A673 (cell line): ENCODE measurements around the gene ALOX12B. TPM values are rescaled to one million over a fixed set of nuclear protein-coding genes. Genes with fewer than 3 reads are reported as not detected.
A peak's percentile ranks its signal among the peaks of the same experiment; 100 is the strongest.

ENCODE experiments used
- BruUV-seq: library from RNA; stranded (reverse); fragments of 400-500 nt; replicated peaks from 2 replicates; lab custom pipeline; 2021; lab: Mats Ljungman, UMichigan
- CTCF ChIA-PET: fragments of 300-600 bp; sonication (Branson Sonifier 250); formaldehyde crosslinking; loops from one replicate; lab custom pipeline; 2022; ENCODE audit warnings: antibody characterized with exemption; lab: Charles Lee
- POLR2A ChIA-PET: fragments of 300-600 bp; sonication (Branson Sonifier 250); formaldehyde crosslinking; loops from one replicate; lab custom pipeline; 2022; ENCODE audit warnings: antibody characterized with exemption; ENCODE audit not compliant: low non-redundant PET; lab: Charles Lee
- DNase-seq: peaks from one replicate; pipeline ENCODE4 v3.0.0-alpha.2; 2015; ENCODE audit warnings: low spot score
- H3K27ac ChIP-seq: fragments of 200-600 bp; sonication (generic); 2 replicates; pipeline ENCODE4 v1.5.1; 2016; ENCODE audit warnings: mixed run types, low read depth, mild to moderate bottlenecking, mixed read lengths, antibody characterized with exemption, low read length; ENCODE audit not compliant: poor library complexity, severe bottlenecking
- H3K27me3 ChIP-seq: fragments of 200-600 bp; sonication (generic); replicated peaks from 2 replicates; pipeline ENCODE4 v1.6.1; 2017; ENCODE audit warnings: mixed run types, low read depth, mild to moderate bottlenecking, mixed read lengths, antibody characterized with exemption, low read length; ENCODE audit not compliant: insufficient read depth, poor library complexity
- H3K36me3 ChIP-seq: fragments of 200-600 bp; sonication (generic); 2 replicates; pipeline ENCODE4 v1.6.1; 2016; ENCODE audit warnings: mixed run types, mild to moderate bottlenecking, mixed read lengths, antibody characterized with exemption, low read length; ENCODE audit not compliant: insufficient read depth, poor library complexity, severe bottlenecking
- H3K4me1 ChIP-seq: fragments of 200-600 bp; sonication (generic); 2 replicates; pipeline ENCODE4 v1.6.1; 2017; ENCODE audit warnings: mixed run types, mild to moderate bottlenecking, mixed read lengths, antibody characterized with exemption, low read length; ENCODE audit not compliant: insufficient read depth, poor library complexity, severe bottlenecking
- H3K4me3 ChIP-seq: fragments of 200-600 bp; sonication (generic); 2 replicates; pipeline ENCODE4 v1.5.1; 2016; ENCODE audit warnings: low read depth, mixed run types, mild to moderate bottlenecking, mixed read lengths, low read length; ENCODE audit not compliant: poor library complexity, severe bottlenecking
- H3K9me3 ChIP-seq: fragments of 200-600 bp; sonication (generic); 2 replicates; pipeline ENCODE4 v1.6.1; 2016; ENCODE audit warnings: mixed run types, low read depth, mild to moderate bottlenecking, mixed read lengths, antibody characterized with exemption, low read length; ENCODE audit not compliant: poor library complexity, severe bottlenecking
- CTCF ChIP-seq: fragments of 300-800, 200-600 bp; sonication (generic); conservative IDR thresholded peaks from 2 replicates; pipeline ENCODE4 v1.5.1; 2017; ENCODE audit warnings: low read depth, mild to moderate bottlenecking, antibody characterized with exemption, low read length, moderate library complexity, mixed read lengths
- EZH2 ChIP-seq: fragments of 200-600 bp; sonication (generic); IDR thresholded peaks from 2 replicates; pipeline ENCODE4 v1.6.1; 2017; ENCODE audit warnings: borderline replicate concordance, low read depth, mild to moderate bottlenecking, mixed read lengths, antibody characterized with exemption, low read length; ENCODE audit not compliant: poor library complexity, severe bottlenecking
- intact Hi-C: fragments of 100-400 bp; cut with micrococcal nuclease; formaldehyde crosslinking; loops from one replicate; pipeline ENCODE4 v1.10.0; 2022; ENCODE audit not compliant: unreplicated experiment
- total RNA-seq: library from RNA; stranded (reverse); gene quantifications from 2 replicates; pipeline ENCODE4 v1.2.3, GENCODE V29; 2021

The ALOX12B gene
- total RNA-seq, 1 experiment from 2014 or later, result 0.39 TPM

- no TSS peak for BruUV-seq
- CTCF ChIA-PET, result interaction anchor here (0.6 kb wide), 1 partner anchor 29 kb away, joined by 3 read pairs; no protein-coding TSS in a partner anchor
- Histone ChIP-seq H3K9me3 (no peaks in the 10 kb centered on the region), H3K27ac (no peak within 1 kb of the TSS), H3K4me3 (peak within 1 kb of the TSS; percentile 68), H3K27me3 (no peaks in the 10 kb centered on the region), H3K36me3 (no peaks in the 10 kb centered on the region), H3K4me1 (peaks cover 6% of the 10 kb centered on the region)
- intact Hi-C loops, result loop anchor here (2.0 to 5.0 kb wide), 2 partner anchors 33 to 253 kb away; partner anchors contain the start of gene KRABD2
- POLR2A ChIA-PET, result no interaction called here
- TF ChIP-seq CTCF, result no peak
- TF ChIP-seq EZH2, result no peak
- peak; percentile 57 for DNase-seq
Observed at GRCh38 chr17:8123695-8124349, 36.3 kb upstream of the ALOX12B start, which contains the start of gene HES7. Gene HES7, minus strand, starts transcription at chr17:8124106. Its CDS starts 22 bp downstream, at chr17:8124084.

GRCh38 chr17:8122924-8123694 lies 35.6 kb upstream of the ALOX12B start:
- DNase-seq, result peak; percentile 71
- BruUV-seq, result no TSS peak
- Histone ChIP-seq H3K4me3 (peak overlapping the region; percentile 68), H3K27me3 (no peaks in the 10 kb centered on the region), H3K36me3 (no peaks in the 10 kb centered on the region), H3K27ac (no peak overlapping the region), H3K9me3 (no peaks in the 10 kb centered on the region), H3K4me1 (peaks cover 6% of the 10 kb centered on the region)
- TF ChIP-seq EZH2 (no peak), CTCF (no peak)
- ChIA-PET CTCF (interaction anchor here (0.6 kb wide), 1 partner anchor 14 kb away, joined by 3 read pairs; no protein-coding TSS in a partner anchor), POLR2A (no interaction called here)
- intact Hi-C loops, result loop anchor here (2.0 to 5.0 kb wide), 2 partner anchors 34 to 254 kb away; partner anchors contain the start of gene KRABD2

- H3K27ac ChIP-seq, result no peak overlapping the region
- no peaks in the 10 kb centered on the region for H3K9me3 ChIP-seq
- intact Hi-C loops, result loop anchor here (2.0 to 5.0 kb wide), 2 partner anchors 34 to 255 kb away; partner anchors contain the start of gene KRABD2
- H3K4me3 ChIP-seq, result peak overlapping the region; percentile 68
- H3K36me3 ChIP-seq, result no peaks in the 10 kb centered on the region
- peaks cover 6% of the 10 kb centered on the region for H3K4me1 ChIP-seq
- H3K27me3 ChIP-seq, result no peaks in the 10 kb centered on the region
- TF ChIP-seq EZH2 (no peak), CTCF (no peak)
- ChIA-PET POLR2A (no interaction called here), CTCF (interaction anchor here (0.6 to 0.8 kb wide), 2 partner anchors 15 to 33 kb away, joined by 3 to 5 read pairs; no protein-coding TSS in a partner anchor)
- DNase-seq, result peak; percentile 47
- no TSS peak for BruUV-seq
Observed at GRCh38 chr17:8122422-8122923, 35.0 kb upstream of the ALOX12B start.
